NCI-H2029 treated with DMSO at 0.1 percent for 48 hours (cell line): ENCODE measurements around the gene EPO.
"Not testable (repeated sequence)": the region's sequence is repeated elsewhere in the genome, so short reads cannot be mapped to it uniquely, and the experiment has no call there.

ENCODE experiments used
- DNase-seq: peaks from one replicate; lab custom pipeline; 2025; lab: John Stamatoyannopoulos, UW

Gene EPO

GRCh38 chr7:100705753-100706671, 14.3 kb upstream of the EPO start, which contains the start of gene POP7:
Gene POP7, plus strand, starts transcription at chr7:100706121. Its CDS starts 710 bp downstream, at chr7:100706831.
- peak; percentile 81 for DNase-seq

GRCh38 chr7:100706672-100707311, 13.5 kb upstream of the EPO start:
- no peak for DNase-seq

GRCh38 chr7:100708395-100708794, 11.9 kb upstream of the EPO start:
- DNase-seq: no peak

GRCh38 chr7:100710452-100710851, 9.8 kb upstream of the EPO start:
- no peak for DNase-seq

GRCh38 chr7:100711369-100711768, 8.9 kb upstream of the EPO start:
- no peak for DNase-seq

GRCh38 chr7:100714725-100715124, 5.5 kb upstream of the EPO start:
- DNase-seq: no peak

GRCh38 chr7:100717073-100717472, 3.2 kb upstream of the EPO start:
- DNase-seq: not testable (repeated sequence)

- no peak for DNase-seq
These were observed 567 bp upstream of the EPO start for GRCh38 chr7:100719523-100720278.

- DNase-seq: no peak
These were observed 620 bp downstream of the EPO start for GRCh38 chr7:100720671-100721504.

GRCh38 chr7:100721505-100721812, 1.2 kb downstream of the EPO start:
- no peak for DNase-seq

GRCh38 chr7:100722480-100723212, 2.4 kb downstream of the EPO start:
- no peak for DNase-seq

GRCh38 chr7:100723732-100724275, 3.5 kb downstream of the EPO start:
- no peak for DNase-seq

GRCh38 chr7:100724364-100724763, 4.1 kb downstream of the EPO start:
- DNase-seq: not testable (repeated sequence)

GRCh38 chr7:100726996-100727761, 6.9 kb downstream of the EPO start:
- no peak for DNase-seq

- DNase-seq: no peak
These were observed 7.9 kb downstream of the EPO start for GRCh38 chr7:100728196-100728595.

- no peak for DNase-seq
These were observed 10.0 kb downstream of the EPO start for GRCh38 chr7:100730136-100730800.

GRCh38 chr7:100731937-100732636, 11.8 kb downstream of the EPO start:
- no peak for DNase-seq

GRCh38 chr7:100735730-100736129, 15.5 kb downstream of the EPO start:
- DNase-seq: no peak

GRCh38 chr7:100736671-100737070, 16.4 kb downstream of the EPO start:
- no peak for DNase-seq
